H9 (cell line): ENCODE data around the gene TRIM52. TPM values are rescaled to one million over a fixed set of nuclear protein-coding genes. Genes with fewer than 3 reads are reported as not detected.
A peak's percentile ranks its signal among the peaks of the same experiment; 100 is the strongest.

ENCODE experiments used
- DNase-seq: peaks from one replicate; pipeline ENCODE4 v3.0.0-alpha.2; 2017
- H2AFZ ChIP-seq: one replicate; pipeline ENCODE4 v1.6.1; 2013; ENCODE audit warnings: mild to moderate bottlenecking, low read length, control low read depth, moderate library complexity
- H2AK5ac ChIP-seq: 2 replicates; pipeline ENCODE4 v1.6.1; 2013; ENCODE audit warnings: low read length, control low read depth, mixed read lengths; ENCODE audit not compliant: insufficient read length
- H2BK120ac ChIP-seq: one replicate; pipeline ENCODE4 v1.6.1; 2013; ENCODE audit warnings: low read depth, mild to moderate bottlenecking, low read length, control low read depth, inconsistent platforms; ENCODE audit not compliant: poor library complexity, severe bottlenecking
- H2BK12ac ChIP-seq: 2 replicates; pipeline ENCODE4 v1.6.1; 2013; ENCODE audit warnings: low read length, control low read depth, mixed read lengths, low read depth; ENCODE audit not compliant: insufficient read length
- H2BK15ac ChIP-seq: 2 replicates; pipeline ENCODE4 v1.6.1; 2013; ENCODE audit warnings: low read depth, low read length, control low read depth
- H2BK20ac ChIP-seq: one replicate; pipeline ENCODE4 v1.6.1; 2013; ENCODE audit warnings: low read depth, mild to moderate bottlenecking, low read length, control low read depth, inconsistent platforms; ENCODE audit not compliant: poor library complexity, severe bottlenecking
- H2BK5ac ChIP-seq: 2 replicates; pipeline ENCODE4 v1.6.1; 2013; ENCODE audit warnings: low read length, control low read depth, mixed read lengths; ENCODE audit not compliant: insufficient read length
- H3K14ac ChIP-seq: 2 replicates; pipeline ENCODE4 v1.6.1; 2013; ENCODE audit warnings: low read length, control low read depth; ENCODE audit not compliant: insufficient read depth
- H3K18ac ChIP-seq: 2 replicates; pipeline ENCODE4 v1.6.1; 2013; ENCODE audit warnings: low read depth, mild to moderate bottlenecking, mixed read lengths, low read length, control low read depth; ENCODE audit not compliant: insufficient read length
- H3K23ac ChIP-seq: 2 replicates; pipeline ENCODE4 v1.6.1; 2013; ENCODE audit warnings: low read length, control low read depth, mixed read lengths, low read depth; ENCODE audit not compliant: insufficient read length
- H3K23me2 ChIP-seq: 2 replicates; pipeline ENCODE4 v1.6.1; 2013; ENCODE audit warnings: low read depth, mild to moderate bottlenecking, mixed read lengths, low read length, control low read depth; ENCODE audit not compliant: insufficient read length, poor library complexity, severe bottlenecking
- H3K27ac ChIP-seq: 2 replicates; pipeline ENCODE4 v1.5.1; 2013; ENCODE audit warnings: low read length, control low read depth, mixed read lengths, low read depth; ENCODE audit not compliant: insufficient read length
- H3K27me3 ChIP-seq: 2 replicates; pipeline ENCODE4 v1.6.1; 2013; ENCODE audit warnings: low read length, control low read depth, inconsistent platforms; ENCODE audit not compliant: insufficient read depth
- H3K4ac ChIP-seq: 2 replicates; pipeline ENCODE4 v1.6.1; 2013; ENCODE audit warnings: low read depth, mild to moderate bottlenecking, control low read depth, inconsistent platforms, low read length, moderate library complexity
- H3K4me1 ChIP-seq: 2 replicates; pipeline ENCODE4 v1.6.1; 2013; ENCODE audit warnings: low read length, control low read depth, inconsistent platforms; ENCODE audit not compliant: insufficient read depth
- H3K4me2 ChIP-seq: 2 replicates; pipeline ENCODE4 v1.6.1; 2013; ENCODE audit warnings: low read length, control low read depth, mixed read lengths; ENCODE audit not compliant: insufficient read length, insufficient read depth
- H3K56ac ChIP-seq: 2 replicates; pipeline ENCODE4 v1.6.1; 2013; ENCODE audit warnings: low read depth, mild to moderate bottlenecking, mixed read lengths, low read length, control low read depth; ENCODE audit not compliant: insufficient read length
- H3K79me1 ChIP-seq: 2 replicates; pipeline ENCODE4 v1.6.1; 2013; ENCODE audit warnings: low read depth, mild to moderate bottlenecking, moderate library complexity, low read length, control low read depth, inconsistent platforms; ENCODE audit not compliant: insufficient read depth, poor library complexity, severe bottlenecking
- H3K79me2 ChIP-seq: 2 replicates; pipeline ENCODE4 v1.6.1; 2013; ENCODE audit warnings: low read length, control low read depth, inconsistent platforms; ENCODE audit not compliant: insufficient read depth
- H3K9ac ChIP-seq: 2 replicates; pipeline ENCODE4 v1.6.1; 2013; ENCODE audit warnings: low read length, control low read depth, mixed read lengths; ENCODE audit not compliant: insufficient read length; ENCODE audit errors: extremely low read depth
- H3K9me3 ChIP-seq: one replicate; pipeline ENCODE4 v1.6.1; 2013; ENCODE audit warnings: low read depth, low read length, inconsistent platforms; ENCODE audit not compliant: control insufficient read depth
- H3T11ph ChIP-seq: one replicate; pipeline ENCODE4 v1.6.1; 2013; ENCODE audit warnings: mild to moderate bottlenecking, low read length, control low read depth, inconsistent platforms
- H4K20me1 ChIP-seq: one replicate; pipeline ENCODE4 v1.6.1; 2013; ENCODE audit not compliant: control insufficient read depth, insufficient read length, insufficient read depth
- H4K5ac ChIP-seq: 2 replicates; pipeline ENCODE4 v1.6.1; 2013; ENCODE audit warnings: low read depth, mild to moderate bottlenecking, mixed read lengths, low read length, control low read depth; ENCODE audit not compliant: insufficient read length
- H4K8ac ChIP-seq: replicated peaks from 2 replicates; pipeline ENCODE4 v1.6.1; 2013; ENCODE audit warnings: low read length, control low read depth, mixed read lengths, low read depth; ENCODE audit not compliant: insufficient read length
- H4K91ac ChIP-seq: 2 replicates; pipeline ENCODE4 v1.6.1; 2013; ENCODE audit warnings: low read depth, mild to moderate bottlenecking, moderate library complexity, mixed read lengths, low read length, control low read depth; ENCODE audit not compliant: insufficient read length
- H3K27ac Mint-ChIP-seq, 3 experiments: 2 replicates in 2 of 3; 3 replicates in 1 of 3; pipeline ENCODE4 v1.8.0; 2020 to 2021; ENCODE audit warnings: mixed read lengths in 3 of 3, mild to moderate bottlenecking in 1 of 3, moderate library complexity in 1 of 3
- H3K27me3 Mint-ChIP-seq: 2 replicates; pipeline ENCODE4 v1.8.0; 2021; ENCODE audit warnings: low read depth, mild to moderate bottlenecking, moderate library complexity, mixed read lengths
- H3K36me3 Mint-ChIP-seq, 3 experiments: 2 replicates in 2 of 3; 3 replicates in 1 of 3; pipeline ENCODE4 v1.8.0; 2020 to 2021; ENCODE audit warnings: low read depth in 3 of 3, mixed read lengths in 3 of 3; ENCODE audit not compliant: insufficient read depth in 1 of 3
- H3K4me1 Mint-ChIP-seq, 2 experiments: 2 replicates each; pipeline ENCODE4 v1.8.0; 2020; ENCODE audit warnings: mixed read lengths in 2 of 2
- H3K4me3 Mint-ChIP-seq, 2 experiments: 2 replicates in 1 of 2; 3 replicates in 1 of 2; pipeline ENCODE4 v1.8.0; 2020 to 2021; ENCODE audit warnings: mild to moderate bottlenecking in 2 of 2, mixed read lengths in 2 of 2, moderate library complexity in 1 of 2
- H3K9me3 Mint-ChIP-seq, 2 experiments: 2 replicates in 1 of 2; 3 replicates in 1 of 2; pipeline ENCODE4 v1.8.0; 2020; ENCODE audit warnings: mild to moderate bottlenecking in 2 of 2, mixed read lengths in 2 of 2, moderate library complexity in 1 of 2
- WGBS: extraction: QIAGEN DNeasy Blood & Tissue Kit; methylation state at CpG from one replicate; pipeline ENCODE4 v1.1.7; 2013; ENCODE audit warnings: missing lambda C conversion rate, low lambda C conversion rate, mixed read lengths; ENCODE audit not compliant: insufficient read length; ENCODE audit errors: extremely low coverage; 5-methylcytosine and 5-hydroxymethylcytosine counted together
- total RNA-seq: library from RNA; stranded (reverse); gene quantifications from 2 replicates; pipeline ENCODE4 v1.2.1, GENCODE V29; 2021
- TF ChIP-seq, protein P1 (sequence below): fragments of 200-600 bp; sonication (generic); conservative IDR thresholded peaks from 3 replicates; pipeline ENCODE4 v1.8.0; 2021; ENCODE audit warnings: antibody characterized with exemption, mild to moderate bottlenecking

The TRIM52 gene
- total RNA-seq, 1 experiment from 2014 or later: 5.1 TPM

DNA sequence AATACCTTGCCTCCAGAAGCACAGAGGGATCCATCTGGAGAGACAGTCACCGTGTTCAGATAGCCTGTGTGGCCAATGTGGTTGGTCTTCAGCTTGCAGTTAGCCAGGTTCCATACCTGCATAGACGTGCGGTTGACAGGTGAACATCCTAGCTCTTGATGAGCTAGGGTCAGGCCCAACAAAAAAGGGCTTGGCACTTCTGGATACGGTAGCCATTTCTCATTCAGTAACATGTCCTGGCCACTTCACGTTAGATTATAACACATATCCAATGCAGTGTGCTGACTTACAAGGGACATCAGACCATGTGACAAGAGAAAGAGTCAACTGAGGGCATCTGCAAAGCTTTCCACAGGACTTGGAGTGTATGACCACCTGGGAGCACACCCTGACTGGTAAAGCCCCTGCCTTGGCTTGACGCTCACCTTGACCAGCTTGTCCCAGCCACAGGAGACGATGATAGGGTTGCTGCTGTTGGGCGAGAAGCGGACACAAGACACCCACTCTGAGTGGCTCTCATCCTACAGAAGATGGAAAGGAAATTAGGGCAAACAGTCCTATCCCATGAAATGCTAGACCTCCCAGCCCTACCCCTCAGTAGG is 21.8 kb downstream of the TRIM52 start:
- Histone ChIP-seq H3K27ac (no peak overlapping the region), H2AFZ (no peak overlapping the region), H3T11ph (no peak overlapping the region), H4K8ac (no peak overlapping the region), H3K14ac (no peak overlapping the region), H3K4me1 (no peaks in the 10 kb centered on the region), H3K27me3 (no peaks in the 10 kb centered on the region), H2BK12ac (no peak overlapping the region), H4K20me1 (no peaks in the 10 kb centered on the region), H2BK5ac (no peak overlapping the region), H2AK5ac (no peak overlapping the region), H3K9ac (no peak overlapping the region), H4K91ac (no peak overlapping the region), H3K4ac (no peak overlapping the region), H3K23ac (no peak overlapping the region), H3K9me3 (no peaks in the 10 kb centered on the region), H2BK15ac (no peak overlapping the region), H3K18ac (no peak overlapping the region), H3K56ac (no peak overlapping the region), H3K4me2 (no peak overlapping the region), H3K23me2 (peaks cover 4% of the 10 kb centered on the region), H3K79me1 (peaks cover 10% of the 10 kb centered on the region), H2BK120ac (no peak overlapping the region), H3K79me2 (peaks cover 22% of the 10 kb centered on the region; the same call in 1 of the 2 replicates), H2BK20ac (no peak overlapping the region), H4K5ac (no peak overlapping the region)
- Mint-ChIP-seq H3K4me3 (peak overlapping the region; percentile 36 to 64; a peak in 4 of 5 replicates), H3K27me3 (peaks cover 2% of the 10 kb centered on the region), H3K4me1 (peaks cover 13 to 40% of the 10 kb centered on the region in 2 experiments), H3K9me3 (peaks cover 3 to 4% of the 10 kb centered on the region in 2 experiments; a peak in 3 of 5 replicates), H3K27ac (peak overlapping the region in 2 of 3 experiments; percentile 69 to 97; a peak in 3 of 7 replicates), H3K36me3 (peaks cover 74 to 91% (median 76%) of the 10 kb centered on the region in 3 experiments)
- TF ChIP-seq, protein P1, sequence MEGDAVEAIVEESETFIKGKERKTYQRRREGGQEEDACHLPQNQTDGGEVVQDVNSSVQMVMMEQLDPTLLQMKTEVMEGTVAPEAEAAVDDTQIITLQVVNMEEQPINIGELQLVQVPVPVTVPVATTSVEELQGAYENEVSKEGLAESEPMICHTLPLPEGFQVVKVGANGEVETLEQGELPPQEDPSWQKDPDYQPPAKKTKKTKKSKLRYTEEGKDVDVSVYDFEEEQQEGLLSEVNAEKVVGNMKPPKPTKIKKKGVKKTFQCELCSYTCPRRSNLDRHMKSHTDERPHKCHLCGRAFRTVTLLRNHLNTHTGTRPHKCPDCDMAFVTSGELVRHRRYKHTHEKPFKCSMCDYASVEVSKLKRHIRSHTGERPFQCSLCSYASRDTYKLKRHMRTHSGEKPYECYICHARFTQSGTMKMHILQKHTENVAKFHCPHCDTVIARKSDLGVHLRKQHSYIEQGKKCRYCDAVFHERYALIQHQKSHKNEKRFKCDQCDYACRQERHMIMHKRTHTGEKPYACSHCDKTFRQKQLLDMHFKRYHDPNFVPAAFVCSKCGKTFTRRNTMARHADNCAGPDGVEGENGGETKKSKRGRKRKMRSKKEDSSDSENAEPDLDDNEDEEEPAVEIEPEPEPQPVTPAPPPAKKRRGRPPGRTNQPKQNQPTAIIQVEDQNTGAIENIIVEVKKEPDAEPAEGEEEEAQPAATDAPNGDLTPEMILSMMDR: no peak
- no peak for DNase-seq
- no CpG with 5 or more reads among the region's 9 CpGs for WGBS
